Measurements from ENCODE around the gene ST7.

GRCh38 chr7:116981939-116982338, 28.6 kb downstream of the ST7 start:
- TF ChIP-seq CTCF (IDR thresholded peaks at IDR 0.05; ENCODE audit: poor library complexity): no peak
- no peak for TF ChIP-seq EZH2phosphoT487 (IDR thresholded peaks at IDR 0.05; ENCODE audit: low read depth, severe bottlenecking, unreplicated experiment)
- no peak for TF ChIP-seq EZH2 (IDR thresholded peaks at IDR 0.05; ENCODE audit: borderline replicate concordance)

Data from hepatocyte (in vitro differentiated cells).